Adipose tissue (tissue), 3 donors: ENCODE results near the gene WNT7A. TPM values are rescaled to one million over a fixed set of nuclear protein-coding genes. Genes with fewer than 3 reads are reported as not detected.

Experiments
- H3K27ac ChIP-seq: one replicate; pipeline ENCODE4 v1.5.1; 2013; ENCODE audit warnings: low read depth, low read length
- WGBS, 3 donors: extraction: QIAGEN DNeasy Blood & Tissue Kit; methylation state at CpG; one replicate each; pipeline ENCODE4 v1.1.7; 2013; 5-methylcytosine and 5-hydroxymethylcytosine counted together
- polyA plus RNA-seq, 3 donors: library from polyadenylated mRNA; stranded (reverse); fragments of 200-250 nt; gene quantifications; one replicate each; pipeline ENCODE4 v1.2.3, GENCODE V29; 2013
- donor health status: healthy with polysubstance abuse.
- donor health status: Bipolar disorder and iron deficiency.
- donor health status: healthy.

WNT7A gene
- polyA plus RNA-seq, 3 donors = 0.01 TPM; not detected in 2

- 71 to 76% (median 73%) methylated on average over 6 of the region's 6 CpGs for WGBS, 3 donors
- H3K27ac ChIP-seq = no peak overlapping the region
Observed at GRCh38 chr3:13887495-13888300, 7.8 kb upstream of the WNT7A start.

GRCh38 chr3:13886593-13887129 is 6.8 kb upstream of the WNT7A start:
- 61 to 79% (median 70%) methylated on average over 4 of the region's 4 CpGs for WGBS, 3 donors
- H3K27ac ChIP-seq = no peak overlapping the region

GRCh38 chr3:13885704-13886010 is 5.8 kb upstream of the WNT7A start:
- H3K27ac ChIP-seq = no peak overlapping the region
- 28 to 47% (median 37%) methylated on average over 8 of the region's 8 CpGs for WGBS, 3 donors

- WGBS, 3 donors = 19 to 31% (median 31%) methylated on average over 7 of the region's 7 CpGs
- no peak overlapping the region for H3K27ac ChIP-seq
Observed at GRCh38 chr3:13884851-13885703, 5.2 kb upstream of the WNT7A start.

GRCh38 chr3:13883681-13884080 is 3.8 kb upstream of the WNT7A start:
- WGBS, 3 donors = 49 to 56% (median 55%) methylated on average over 2 of the region's 2 CpGs
- H3K27ac ChIP-seq = no peak overlapping the region

GRCh38 chr3:13882876-13883275 is 3.0 kb upstream of the WNT7A start:
- no peak overlapping the region for H3K27ac ChIP-seq
- WGBS, 3 donors = 84 to 95% (median 94%) methylated on average over 3 of the region's 3 CpGs

- WGBS, 3 donors = 69 to 80% (median 75%) methylated on average over 7 of the region's 7 CpGs
- no peak overlapping the region for H3K27ac ChIP-seq
Observed at GRCh38 chr3:13881536-13882410, 1.9 kb upstream of the WNT7A start.

GRCh38 chr3:13880811-13881156 is 913 bp upstream of the WNT7A start:
- WGBS, 3 donors = 4 to 6% (median 5%) methylated on average over 15 of the region's 15 CpGs
- no peak overlapping the region for H3K27ac ChIP-seq

- WGBS, 3 donors = 1 to 2% (median 1%) methylated on average over 57 to 64 of the region's 64 CpGs
- no peak overlapping the region for H3K27ac ChIP-seq
Observed at GRCh38 chr3:13879102-13879945, 547 bp downstream of the WNT7A start.

GRCh38 chr3:13878281-13879101 is 1.4 kb downstream of the WNT7A start:
- H3K27ac ChIP-seq = no peak overlapping the region
- 1% methylated on average over 59 to 66 of the region's 66 CpGs for WGBS, 3 donors

GRCh38 chr3:13877911-13878280 is 2.0 kb downstream of the WNT7A start:
- H3K27ac ChIP-seq = no peak overlapping the region
- 7 to 11% (median 7%) methylated on average over 12 to 25 of the region's 25 CpGs for WGBS, 3 donors

GRCh38 chr3:13876451-13877100 is 3.3 kb downstream of the WNT7A start:
- H3K27ac ChIP-seq = no peak overlapping the region
- WGBS, 3 donors = 64 to 70% (median 69%) methylated on average over 6 of the region's 6 CpGs

- WGBS, 3 donors = 78 to 79% (median 79%) methylated on average over 16 of the region's 16 CpGs
- no peak overlapping the region for H3K27ac ChIP-seq
Observed at GRCh38 chr3:13874891-13875290, 5.0 kb downstream of the WNT7A start.

GRCh38 chr3:13873818-13874217 is 6.1 kb downstream of the WNT7A start:
- H3K27ac ChIP-seq = no peak overlapping the region
- WGBS, 3 donors = 39 to 52% (median 50%) methylated on average over 3 of the region's 3 CpGs

- WGBS, 3 donors = 70 to 81% (median 75%) methylated on average over 4 of the region's 4 CpGs
- H3K27ac ChIP-seq = no peak overlapping the region
Observed at GRCh38 chr3:13872451-13872850, 7.4 kb downstream of the WNT7A start.

- H3K27ac ChIP-seq = no peak overlapping the region
- WGBS, 3 donors = 81 to 88% (median 83%) methylated on average over 4 of the region's 4 CpGs
Observed at GRCh38 chr3:13871791-13872190, 8.1 kb downstream of the WNT7A start.

- no peak overlapping the region for H3K27ac ChIP-seq
- WGBS, 3 donors = 95 to 97% (median 95%) methylated on average over 2 of the region's 2 CpGs
Observed at GRCh38 chr3:13870902-13871301, 9.0 kb downstream of the WNT7A start.
